ENCODE results near the gene FOXE3. TPM values are rescaled to one million over a fixed set of nuclear protein-coding genes. Genes with fewer than 3 reads are reported as not detected.

Gene FOXE3
- total RNA-seq, 2 donors from 2014 or later: 0.11 to 0.49 TPM

- H3K27ac ChIP-seq: no peak overlapping the region
- no peaks in the 10 kb centered on the region for H3K9me3 ChIP-seq
- no peak overlapping the region for H3K4me3 ChIP-seq
- intact Hi-C loops (cut with DNase I): no loop called here
- no peaks in the 10 kb centered on the region for H3K27me3 ChIP-seq
- H3K4me1 ChIP-seq: no peaks in the 10 kb centered on the region
- TF ChIP-seq CTCF (IDR thresholded peaks at IDR 0.05): no peak
- H3K9ac ChIP-seq (ENCODE audit: low read depth in 2 of 2, low read length in 2 of 2): no peak overlapping the region
- DNase-seq: no peak
- H3K36me3 ChIP-seq: no peaks in the 10 kb centered on the region
These were observed 6.6 kb upstream of the FOXE3 start for GRCh38 chr1:47409311-47410067.

DNA sequence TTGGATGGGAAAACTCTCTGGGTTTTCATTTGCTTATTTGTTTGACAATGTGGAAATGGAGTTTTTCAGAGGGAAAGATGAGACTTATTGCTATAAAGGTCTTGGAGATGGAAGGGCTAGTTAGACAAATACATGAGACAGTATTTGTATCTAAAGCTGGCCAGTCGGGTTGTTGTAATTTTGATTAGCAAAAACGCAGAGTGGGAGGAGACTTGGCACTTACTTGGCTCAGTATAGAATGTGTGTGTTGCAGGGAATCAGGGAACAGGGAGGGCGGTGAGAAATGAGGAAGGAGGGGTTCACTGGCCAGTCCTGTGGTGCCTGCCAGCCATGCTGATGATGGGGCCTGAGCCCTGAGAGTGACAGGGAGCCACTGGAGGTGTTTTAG lies 6.0 kb upstream of the FOXE3 start:
- no peaks in the 10 kb centered on the region for H3K4me1 ChIP-seq
- H3K9ac ChIP-seq (ENCODE audit: low read depth in 2 of 2, low read length in 2 of 2): no peak overlapping the region
- H3K36me3 ChIP-seq: no peaks in the 10 kb centered on the region
- no peak for DNase-seq
- intact Hi-C loops (cut with DNase I): no loop called here
- no peak overlapping the region for H3K27ac ChIP-seq
- no peak for TF ChIP-seq CTCF (IDR thresholded peaks at IDR 0.05)
- H3K9me3 ChIP-seq: no peaks in the 10 kb centered on the region
- H3K27me3 ChIP-seq: no peaks in the 10 kb centered on the region
- H3K4me3 ChIP-seq: no peak overlapping the region

DNA sequence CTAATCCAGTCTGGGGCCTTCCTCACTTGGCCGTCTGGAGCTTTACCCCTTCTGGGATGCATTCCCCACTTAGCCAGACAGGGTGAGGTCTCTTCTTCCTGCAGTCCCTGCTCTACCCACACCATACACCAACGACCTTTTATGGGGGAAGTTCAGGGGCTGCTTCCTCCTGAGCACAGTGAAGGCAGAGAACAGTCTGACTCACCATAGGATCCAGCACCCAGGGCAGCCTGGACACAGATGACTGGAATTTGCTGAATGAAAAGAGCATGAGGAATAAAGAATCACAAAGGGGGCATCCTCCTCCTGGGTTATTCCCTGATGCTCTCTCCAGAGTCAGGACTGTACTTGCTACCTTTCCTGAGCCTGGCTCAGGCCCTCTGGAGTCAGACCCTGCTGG lies 4.6 kb upstream of the FOXE3 start:
- no peak for DNase-seq
- intact Hi-C loops (cut with DNase I): no loop called here
- Histone ChIP-seq H3K4me1 (no peaks in the 10 kb centered on the region), H3K27me3 (no peaks in the 10 kb centered on the region), H3K9me3 (no peaks in the 10 kb centered on the region), H3K27ac (no peak overlapping the region), H3K9ac (ENCODE audit: low read depth in 2 of 2, low read length in 2 of 2) (no peak overlapping the region), H3K36me3 (no peaks in the 10 kb centered on the region), H3K4me3 (no peak overlapping the region)
- no peak for TF ChIP-seq CTCF (IDR thresholded peaks at IDR 0.05)

- Histone ChIP-seq H3K27me3 (peaks cover 5% of the 10 kb centered on the region), H3K4me1 (no peaks in the 10 kb centered on the region), H3K27ac (no peak overlapping the region), H3K9me3 (no peaks in the 10 kb centered on the region), H3K9ac (ENCODE audit: low read depth in 2 of 2, low read length in 2 of 2) (no peak overlapping the region), H3K36me3 (no peaks in the 10 kb centered on the region), H3K4me3 (no peak overlapping the region)
- intact Hi-C loops (cut with DNase I): no loop called here
- no peak for DNase-seq
- no peak for TF ChIP-seq CTCF (IDR thresholded peaks at IDR 0.05)
These were observed 3.6 kb upstream of the FOXE3 start for GRCh38 chr1:47412437-47412836.

DNA sequence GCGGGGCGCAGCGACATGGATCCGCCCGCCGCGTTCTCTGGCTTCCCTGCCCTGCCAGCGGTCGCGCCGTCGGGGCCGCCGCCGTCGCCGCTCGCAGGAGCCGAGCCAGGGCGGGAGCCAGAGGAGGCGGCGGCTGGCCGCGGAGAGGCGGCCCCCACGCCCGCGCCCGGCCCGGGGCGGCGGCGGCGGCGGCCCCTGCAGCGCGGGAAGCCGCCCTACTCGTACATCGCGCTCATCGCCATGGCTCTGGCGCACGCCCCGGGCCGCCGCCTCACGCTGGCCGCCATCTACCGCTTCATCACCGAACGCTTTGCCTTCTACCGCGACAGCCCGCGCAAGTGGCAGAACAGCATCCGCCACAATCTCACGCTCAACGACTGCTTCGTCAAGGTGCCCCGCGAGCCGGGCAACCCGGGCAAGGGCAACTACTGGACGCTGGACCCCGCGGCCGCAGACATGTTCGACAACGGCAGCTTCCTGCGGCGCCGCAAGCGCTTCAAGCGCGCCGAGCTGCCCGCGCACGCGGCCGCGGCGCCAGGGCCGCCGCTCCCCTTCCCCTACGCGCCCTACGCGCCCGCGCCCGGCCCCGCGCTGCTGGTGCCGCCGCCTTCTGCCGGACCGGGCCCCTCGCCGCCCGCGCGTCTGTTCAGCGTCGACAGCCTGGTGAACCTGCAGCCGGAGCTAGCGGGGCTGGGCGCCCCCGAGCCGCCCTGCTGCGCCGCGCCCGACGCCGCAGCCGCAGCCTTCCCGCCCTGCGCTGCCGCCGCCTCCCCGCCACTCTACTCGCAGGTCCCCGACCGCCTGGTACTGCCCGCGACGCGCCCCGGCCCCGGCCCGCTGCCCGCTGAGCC lies 459 bp downstream of the FOXE3 start:
- no peaks in the 10 kb centered on the region for H3K9me3 ChIP-seq
- no peaks in the 10 kb centered on the region for H3K4me1 ChIP-seq
- intact Hi-C loops (cut with DNase I): no loop called here
- no peak for TF ChIP-seq CTCF (IDR thresholded peaks at IDR 0.05)
- no peaks in the 10 kb centered on the region for H3K36me3 ChIP-seq
- peaks cover 7% of the 10 kb centered on the region for H3K27me3 ChIP-seq
- no peak overlapping the region for H3K9ac ChIP-seq (ENCODE audit: low read depth in 2 of 2, low read length in 2 of 2)
- peak overlapping the region; percentile 17 for H3K4me3 ChIP-seq
- H3K27ac ChIP-seq: no peak overlapping the region
- DNase-seq: no peak
